IMR-90 (cell line): Measurements from ENCODE around the gene SLC39A6. TPM values are rescaled to one million over a fixed set of nuclear protein-coding genes. Genes with fewer than 3 reads are reported as not detected.

ENCODE experiments used
- ATAC-seq: fragments of 200-7000 bp; cut with Tn5 transposase; 2 replicates; pipeline ENCODE4 v1.9.1; 2020; ENCODE audit warnings: low read depth, mild to moderate bottlenecking, moderate library complexity
- BruUV-seq: library from RNA; stranded (reverse); fragments of 400-500 nt; replicated peaks from 2 replicates; lab custom pipeline; 2021; lab: Mats Ljungman, UMichigan
- CTCF ChIA-PET: fragments of 300-600 bp; formaldehyde crosslinking; extraction: SDS; loops from one replicate; lab custom pipeline; 2021; ENCODE audit warnings: antibody characterized with exemption; lab: Yijun Ruan, JAX
- POLR2A ChIA-PET: fragments of 300-600 bp; sonication (Branson Sonifier 250); formaldehyde crosslinking; loops from one replicate; lab custom pipeline; 2022; ENCODE audit warnings: antibody characterized with exemption; ENCODE audit not compliant: unreplicated experiment; lab: Charles Lee
- DNase-seq: peaks from one replicate; pipeline ENCODE4 v3.0.0; 2013
- H2AFZ ChIP-seq: replicated peaks from 2 replicates; pipeline ENCODE3; 2013; ENCODE audit warnings: low read length, mild to moderate bottlenecking; ENCODE audit not compliant: poor library complexity
- H2AK5ac ChIP-seq: 2 replicates; pipeline ENCODE4 v1.6.1; 2013; ENCODE audit warnings: low read depth, low read length, inconsistent platforms
- H2AK9ac ChIP-seq: replicated peaks from 2 replicates; pipeline ENCODE3; 2013; ENCODE audit warnings: mild to moderate bottlenecking, low read depth, low read length, moderate library complexity; ENCODE audit not compliant: poor library complexity
- H2BK120ac ChIP-seq: 2 replicates; pipeline ENCODE4 v1.6.1; 2013; ENCODE audit warnings: low read depth, low read length, inconsistent platforms
- H2BK15ac ChIP-seq: 3 replicates; pipeline ENCODE4 v1.6.1; 2013; ENCODE audit warnings: low read depth, low read length, inconsistent platforms
- H2BK20ac ChIP-seq: 2 replicates; pipeline ENCODE4 v1.6.1; 2013; ENCODE audit warnings: low read depth, mild to moderate bottlenecking, inconsistent platforms, low read length, moderate library complexity
- H2BK5ac ChIP-seq: 2 replicates; pipeline ENCODE4 v1.6.1; 2013; ENCODE audit warnings: mild to moderate bottlenecking, low read depth, low read length, inconsistent platforms; ENCODE audit not compliant: poor library complexity, severe bottlenecking
- H3K14ac ChIP-seq: replicated peaks from 2 replicates; pipeline ENCODE4 v1.6.1; 2013; ENCODE audit warnings: low read depth, low read length, inconsistent platforms
- H3K18ac ChIP-seq: 2 replicates; pipeline ENCODE4 v1.6.1; 2013; ENCODE audit warnings: low read depth, low read length, control low read depth
- H3K23ac ChIP-seq: 2 replicates; pipeline ENCODE4 v1.6.1; 2013; ENCODE audit warnings: low read depth, low read length, inconsistent platforms
- H3K27ac ChIP-seq: 2 replicates; pipeline ENCODE4 v1.5.1; 2013; ENCODE audit warnings: mild to moderate bottlenecking, control low read depth, low read length; ENCODE audit not compliant: insufficient read depth
- H3K27me3 ChIP-seq: 2 replicates; pipeline ENCODE4 v1.6.1; 2013; ENCODE audit warnings: low read length; ENCODE audit not compliant: control insufficient read depth, insufficient read depth
- H3K36me3 ChIP-seq: 2 replicates; pipeline ENCODE4 v1.6.1; 2013; ENCODE audit warnings: low read length, mixed read lengths; ENCODE audit not compliant: control insufficient read depth, insufficient read depth
- H3K4ac ChIP-seq: 2 replicates; pipeline ENCODE4 v1.6.1; 2013; ENCODE audit warnings: low read depth, low read length, inconsistent platforms
- H3K4me1 ChIP-seq: 2 replicates; pipeline ENCODE4 v1.6.1; 2013; ENCODE audit warnings: low read length, mixed read lengths; ENCODE audit not compliant: control insufficient read depth, insufficient read depth
- H3K4me2 ChIP-seq: 2 replicates; pipeline ENCODE4 v1.6.1; 2013; ENCODE audit warnings: low read depth, mild to moderate bottlenecking, control low read depth, low read length, moderate library complexity
- H3K4me3 ChIP-seq: 2 replicates; pipeline ENCODE4 v1.5.1; 2013; ENCODE audit warnings: low read depth, mild to moderate bottlenecking, control low read depth, low read length, moderate library complexity; ENCODE audit not compliant: insufficient read depth
- H3K56ac ChIP-seq: 2 replicates; pipeline ENCODE4 v1.6.1; 2013; ENCODE audit warnings: low read length, inconsistent platforms; ENCODE audit not compliant: insufficient read depth; ENCODE audit errors: extremely low read depth
- H3K79me1 ChIP-seq, 2 experiments: 2 replicates each; pipeline ENCODE4 v1.6.1; 2013; ENCODE audit warnings: low read length in 2 of 2, inconsistent platforms in 1 of 2, low read depth in 1 of 2
- H3K9ac ChIP-seq: 2 replicates; pipeline ENCODE4 v1.6.1; 2013; ENCODE audit warnings: low read depth, low read length, control low read depth
- H3K9me1 ChIP-seq: 2 replicates; pipeline ENCODE4 v1.6.1; 2013; ENCODE audit warnings: low read length, inconsistent platforms; ENCODE audit not compliant: insufficient read depth
- H3K9me3 ChIP-seq: 2 replicates; pipeline ENCODE4 v1.6.1; 2013; ENCODE audit warnings: low read length; ENCODE audit not compliant: control insufficient read depth, insufficient read depth
- H4K20me1 ChIP-seq: 2 replicates; pipeline ENCODE4 v1.6.1; 2013; ENCODE audit warnings: low read length, inconsistent platforms; ENCODE audit not compliant: insufficient read depth
- H4K5ac ChIP-seq: 2 replicates; pipeline ENCODE4 v1.6.1; 2013; ENCODE audit warnings: mild to moderate bottlenecking, low read depth, low read length, control low read depth
- H4K8ac ChIP-seq, 2 experiments: 2 replicates each; pipeline ENCODE4 v1.6.1; 2013; ENCODE audit warnings: low read depth in 2 of 2, low read length in 2 of 2, control low read depth in 1 of 2, inconsistent platforms in 1 of 2
- H4K91ac ChIP-seq: 2 replicates; pipeline ENCODE4 v1.6.1; 2013; ENCODE audit warnings: low read depth, low read length, inconsistent platforms; ENCODE audit not compliant: insufficient read depth
- CTCF ChIP-seq: conservative IDR thresholded peaks from 2 replicates; pipeline ENCODE4 v1.5.1; 2012; ENCODE audit warnings: mild to moderate bottlenecking, low read depth, low read length, improper control_type of control experiment
- ELK1 ChIP-seq: fragments of 150-350 bp; IDR thresholded peaks from 2 replicates; pipeline ENCODE4 v1.6.1; 2016; ENCODE audit warnings: low read depth, mild to moderate bottlenecking, low read length, moderate library complexity, borderline replicate concordance
- MAFK ChIP-seq: IDR thresholded peaks from 2 replicates; pipeline ENCODE4 v1.6.1; 2012; ENCODE audit warnings: low read depth, low read length, improper control_type of control experiment
- MAZ ChIP-seq: IDR thresholded peaks from 2 replicates; pipeline ENCODE4 v1.6.1; 2012; ENCODE audit warnings: low read depth, mild to moderate bottlenecking, low read length, improper control_type of control experiment, moderate library complexity, borderline replicate concordance
- POLR2A ChIP-seq: IDR thresholded peaks from 2 replicates; pipeline ENCODE4 v1.6.1; 2012; ENCODE audit warnings: mild to moderate bottlenecking, low read depth, low read length
- RFX5 ChIP-seq: IDR thresholded peaks from 2 replicates; pipeline ENCODE4 v1.8.0; 2012; ENCODE audit warnings: low read depth, mild to moderate bottlenecking, low read length, moderate library complexity
- SMC3 ChIP-seq: fragments of 150-350 bp; IDR thresholded peaks from 2 replicates; pipeline ENCODE4 v1.6.1; 2016; ENCODE audit warnings: low read depth, mild to moderate bottlenecking, antibody characterized with exemption, low read length, moderate library complexity
- USF2 ChIP-seq: fragments of 150-350 bp; IDR thresholded peaks from 2 replicates; pipeline ENCODE4 v1.6.1; 2017; ENCODE audit warnings: mild to moderate bottlenecking, antibody characterized with exemption, low read length, low read depth
- dilution Hi-C: fragments of 300-500 bp; cut with HindIII; formaldehyde crosslinking; loops from one replicate; pipeline ENCODE4 v1.14.3; 2018; ENCODE audit warnings: low sequenced_read_pairs; ENCODE audit not compliant: unreplicated experiment
- in situ Hi-C: fragments of 300-500 bp; cut with MboI; formaldehyde crosslinking; loops from 3 replicates; pipeline ENCODE4 v1.14.3; 2019; ENCODE audit warnings: low sequenced_read_pairs, inconsistent platforms, mixed read lengths
- intact Hi-C: fragments of 100-400 bp; cut with micrococcal nuclease; formaldehyde crosslinking; loops from 2 replicates; pipeline ENCODE4 v1.10.0; 2022
- polyA plus RNA-seq, 3 experiments: library from polyadenylated mRNA; depleted of rRNA; stranded (reverse); fragments of >200 nt; gene quantifications; 2 replicates each; pipeline ENCODE4 v1.2.3, GENCODE V29; 2012; ENCODE audit warnings: low replicate concordance in 1 of 3
- total RNA-seq: library from RNA; depleted of rRNA; stranded (reverse); fragments of >200 nt; gene quantifications from 2 replicates; pipeline ENCODE4 v1.2.3, GENCODE V29; 2012

The SLC39A6 gene
- total and polyA plus RNA-seq, 2 of the 4 experiments (the other 2 are of a cell fraction) = 48.7 to 91.9 TPM

- no peak; the same call in 1 of the 2 replicates for TF ChIP-seq MAZ
Observed at GRCh38 chr18:36158266-36158867, 29.2 kb upstream of the SLC39A6 start (continued).

- H2BK15ac ChIP-seq = peak overlapping the region; percentile 99
- H2BK20ac ChIP-seq = peak overlapping the region; percentile 97
- H3K4ac ChIP-seq = peak overlapping the region; percentile 96
- peak overlapping the region; percentile 95 for H3K23ac ChIP-seq
- H3K27ac ChIP-seq = peak overlapping the region; percentile 98
- peaks cover 33% of the 10 kb centered on the region for H3K36me3 ChIP-seq
- peak overlapping the region; percentile 100 for H2BK5ac ChIP-seq
- ChIA-PET CTCF (no interaction called here), POLR2A (no interaction called here)
- peak overlapping the region; percentile 99 for H4K5ac ChIP-seq
- H3K4me3 ChIP-seq = no peak overlapping the region
- intact Hi-C loops = no loop called here
- H3K56ac ChIP-seq = peak overlapping the region; percentile 70; the same call in 1 of the 2 replicates
- H2AFZ ChIP-seq = no peak overlapping the region
- H2AK9ac ChIP-seq = peak overlapping the region; percentile 91
- peaks cover 15 to 46% of the 10 kb centered on the region in 2 experiments; a peak in 3 of 4 replicates for H3K79me1 ChIP-seq
- TF ChIP-seq RFX5 (no peak), MAFK (no peak), ELK1 (no peak), SMC3 (no peak), CTCF (no peak), POLR2A (no peak), USF2 (no peak)
- peak; percentile 15 for ATAC-seq
- no peaks in the 10 kb centered on the region for H4K20me1 ChIP-seq
- BruUV-seq = no TSS peak
- in situ Hi-C loops = no loop called here
- peak overlapping the region; percentile 96 for H2AK5ac ChIP-seq
- H3K9ac ChIP-seq = peak overlapping the region; percentile 1; the same call in 1 of the 2 replicates
- H4K8ac ChIP-seq = peak overlapping the region; percentile 71 to 97
- no peaks in the 10 kb centered on the region for H3K27me3 ChIP-seq
- peak; percentile 41 for DNase-seq
- peaks cover 23% of the 10 kb centered on the region for H3K4me1 ChIP-seq
- peak overlapping the region; percentile 98 for H3K14ac ChIP-seq
- H3K9me3 ChIP-seq = no peaks in the 10 kb centered on the region
- peaks cover 8% of the 10 kb centered on the region for H3K9me1 ChIP-seq
- H3K4me2 ChIP-seq = peak overlapping the region; percentile 59
- peak overlapping the region; percentile 98 for H2BK120ac ChIP-seq
- dilution Hi-C loops = no loop called here
- H4K91ac ChIP-seq = peak overlapping the region; percentile 92
- H3K18ac ChIP-seq = peak overlapping the region; percentile 99
Observed at GRCh38 chr18:36157441-36157840, 28.3 kb upstream of the SLC39A6 start.
